OCI-LY1 (cell line): ENCODE data around the gene MRC2.

ENCODE experiments used
- CTCF ChIP-seq: fragments of 200-600 bp; sonication (generic), shearing (Covaris generic); IDR thresholded peaks from 2 replicates; pipeline ENCODE4 v1.5.1; 2017; ENCODE audit warnings: mild to moderate bottlenecking, antibody characterized with exemption, low read length, moderate library complexity, mixed read lengths
- EZH2 ChIP-seq: fragments of 200-600 bp; sonication (generic), shearing (Covaris generic); IDR thresholded peaks from 2 replicates; pipeline ENCODE4 v1.8.0; 2017; ENCODE audit warnings: borderline replicate concordance, mixed run types, mild to moderate bottlenecking, antibody characterized with exemption, low read length, moderate library complexity, mixed read lengths

GRCh38 chr17:62649570-62649969 is 22.1 kb downstream of the MRC2 start:
- TF ChIP-seq CTCF = no peak
- no peak for TF ChIP-seq EZH2
